LoVo (cell line): ENCODE results near the gene NOS3.

Experiments
- DNase-seq: peaks from one replicate; pipeline ENCODE4 v3.0.0-alpha.2; 2016; ENCODE audit warnings: low spot score

NOS3 gene

GRCh38 chr7:150952331-150953050, 38.3 kb upstream of the NOS3 start:
- DNase-seq = no peak

- no peak for DNase-seq
Measured at GRCh38 chr7:150953061-150953997, 37.5 kb upstream of the NOS3 start.

GRCh38 chr7:150954201-150954985, 36.4 kb upstream of the NOS3 start:
- DNase-seq = no peak

GRCh38 chr7:150954986-150955518, 35.8 kb upstream of the NOS3 start:
- DNase-seq = no peak

GRCh38 chr7:150955519-150956394, 35.1 kb upstream of the NOS3 start:
- no peak for DNase-seq

GRCh38 chr7:150956395-150957132, 34.3 kb upstream of the NOS3 start:
- DNase-seq = no peak

- no peak for DNase-seq
Measured at GRCh38 chr7:150957133-150958020, 33.4 kb upstream of the NOS3 start.

- no peak for DNase-seq
Measured at GRCh38 chr7:150958062-150958552, 32.7 kb upstream of the NOS3 start.

- DNase-seq = no peak
Measured at GRCh38 chr7:150958597-150958996, 32.2 kb upstream of the NOS3 start.

- no peak for DNase-seq
Measured at GRCh38 chr7:150959081-150959480, 31.7 kb upstream of the NOS3 start.

GRCh38 chr7:150959739-150960734, 30.8 kb upstream of the NOS3 start:
- no peak for DNase-seq

GRCh38 chr7:150961510-150962289, 29.1 kb upstream of the NOS3 start:
- DNase-seq = no peak

GRCh38 chr7:150962290-150962552, 28.6 kb upstream of the NOS3 start:
- no peak for DNase-seq

GRCh38 chr7:150962553-150963399, 28.0 kb upstream of the NOS3 start:
- DNase-seq = no peak

- DNase-seq = no peak
Measured at GRCh38 chr7:150963707-150964559, 26.9 kb upstream of the NOS3 start.
